ENCODE data around the gene CCL28. TPM values are rescaled to one million over a fixed set of nuclear protein-coding genes. Genes with fewer than 3 reads are reported as not detected.

CCL28 gene
- polyA plus RNA-seq, 2 of the 4 experiments (the other 2 are of a cell fraction) = 0.15 to 0.39 TPM

DNA sequence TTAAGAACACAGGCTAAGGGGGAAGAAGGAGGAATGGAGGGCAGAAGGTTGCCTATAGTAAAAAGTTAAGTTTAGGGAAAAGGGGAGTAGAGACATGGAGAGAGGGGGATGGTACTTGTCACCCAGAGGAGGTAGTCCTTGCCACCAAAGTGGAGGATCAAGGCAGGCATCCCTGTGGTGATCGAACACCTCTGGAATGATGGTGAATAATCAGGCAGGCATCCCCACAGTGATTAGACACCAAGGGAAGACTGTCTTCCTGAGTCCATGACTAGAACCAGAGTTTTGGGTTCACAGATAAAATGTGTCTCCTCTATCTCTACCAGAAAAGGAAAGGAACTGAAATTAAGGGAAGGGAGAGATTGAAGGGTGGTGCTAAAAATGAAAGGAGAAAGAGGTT, 79.8 kb downstream of the CCL28 start (continued):
- TF ChIP-seq, protein P1, sequence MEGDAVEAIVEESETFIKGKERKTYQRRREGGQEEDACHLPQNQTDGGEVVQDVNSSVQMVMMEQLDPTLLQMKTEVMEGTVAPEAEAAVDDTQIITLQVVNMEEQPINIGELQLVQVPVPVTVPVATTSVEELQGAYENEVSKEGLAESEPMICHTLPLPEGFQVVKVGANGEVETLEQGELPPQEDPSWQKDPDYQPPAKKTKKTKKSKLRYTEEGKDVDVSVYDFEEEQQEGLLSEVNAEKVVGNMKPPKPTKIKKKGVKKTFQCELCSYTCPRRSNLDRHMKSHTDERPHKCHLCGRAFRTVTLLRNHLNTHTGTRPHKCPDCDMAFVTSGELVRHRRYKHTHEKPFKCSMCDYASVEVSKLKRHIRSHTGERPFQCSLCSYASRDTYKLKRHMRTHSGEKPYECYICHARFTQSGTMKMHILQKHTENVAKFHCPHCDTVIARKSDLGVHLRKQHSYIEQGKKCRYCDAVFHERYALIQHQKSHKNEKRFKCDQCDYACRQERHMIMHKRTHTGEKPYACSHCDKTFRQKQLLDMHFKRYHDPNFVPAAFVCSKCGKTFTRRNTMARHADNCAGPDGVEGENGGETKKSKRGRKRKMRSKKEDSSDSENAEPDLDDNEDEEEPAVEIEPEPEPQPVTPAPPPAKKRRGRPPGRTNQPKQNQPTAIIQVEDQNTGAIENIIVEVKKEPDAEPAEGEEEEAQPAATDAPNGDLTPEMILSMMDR (IDR thresholded peaks at IDR 0.05) = no peak
- TF ChIP-seq CEBPB (IDR thresholded peaks at IDR 0.05) (no peak), RAD21 (conservative IDR thresholded peaks at IDR 0.05 in 1 of 2, IDR thresholded peaks at IDR 0.05 in 1 of 2) (no peak)

Other genes with a start within 250 kb of the CCL28 start
- gene NIM1K, start 220.2 kb downstream of the CCL28 start, polyA plus RNA-seq (2011; rRNA removed) = 0.23 and 0.26 TPM in 2 replicates
- 0.06 to 0.33 TPM (median 0.10 TPM) in 3 replicates for gene NIM1K, start 220.2 kb downstream of the CCL28 start, polyA plus RNA-seq (2017; fragmentation: RNase III; extraction: RNeasy Plus Mini Kit Qiagen cat#74134 plus additional on column Dnase treatment)
- gene HMGCS1, start 99.0 kb downstream of the CCL28 start, polyA plus RNA-seq (2011; rRNA removed) = 54.1 and 72.8 TPM in 2 replicates
- gene HMGCS1, start 99.0 kb downstream of the CCL28 start, polyA plus RNA-seq (2017; fragmentation: RNase III; extraction: RNeasy Plus Mini Kit Qiagen cat#74134 plus additional on column Dnase treatment) = 51.3 to 64.8 TPM (median 60.3 TPM) in 3 replicates
- 46.1 and 47.3 TPM in 2 replicates for gene TMEM267, start 71.5 kb upstream of the CCL28 start, polyA plus RNA-seq (2011; rRNA removed)
- 15.8 to 17.9 TPM (median 17.3 TPM) in 3 replicates for gene TMEM267, start 71.5 kb upstream of the CCL28 start, polyA plus RNA-seq (2017; fragmentation: RNase III; extraction: RNeasy Plus Mini Kit Qiagen cat#74134 plus additional on column Dnase treatment)
- gene C5orf34, start 102.8 kb upstream of the CCL28 start, polyA plus RNA-seq (2011; rRNA removed) = 11.8 and 16.1 TPM in 2 replicates
- gene C5orf34, start 102.8 kb upstream of the CCL28 start, polyA plus RNA-seq (2017; fragmentation: RNase III; extraction: RNeasy Plus Mini Kit Qiagen cat#74134 plus additional on column Dnase treatment) = 7.1 to 7.7 TPM (median 7.6 TPM) in 3 replicates
- 188 and 198 TPM in 2 replicates for gene PAIP1, start 144.7 kb upstream of the CCL28 start, polyA plus RNA-seq (2011; rRNA removed)
- gene PAIP1, start 144.7 kb upstream of the CCL28 start, polyA plus RNA-seq (2017; fragmentation: RNase III; extraction: RNeasy Plus Mini Kit Qiagen cat#74134 plus additional on column Dnase treatment) = 84.6 to 89.6 TPM (median 86.7 TPM) in 3 replicates
- 35.5 and 36.3 TPM in 2 replicates for gene NNT, start 190.8 kb upstream of the CCL28 start, polyA plus RNA-seq (2011; rRNA removed)
- 13.5 to 16.5 TPM (median 15.2 TPM) in 3 replicates for gene NNT, start 190.8 kb upstream of the CCL28 start, polyA plus RNA-seq (2017; fragmentation: RNase III; extraction: RNeasy Plus Mini Kit Qiagen cat#74134 plus additional on column Dnase treatment)